ENCODE data around the gene ZNF629.

DNA sequence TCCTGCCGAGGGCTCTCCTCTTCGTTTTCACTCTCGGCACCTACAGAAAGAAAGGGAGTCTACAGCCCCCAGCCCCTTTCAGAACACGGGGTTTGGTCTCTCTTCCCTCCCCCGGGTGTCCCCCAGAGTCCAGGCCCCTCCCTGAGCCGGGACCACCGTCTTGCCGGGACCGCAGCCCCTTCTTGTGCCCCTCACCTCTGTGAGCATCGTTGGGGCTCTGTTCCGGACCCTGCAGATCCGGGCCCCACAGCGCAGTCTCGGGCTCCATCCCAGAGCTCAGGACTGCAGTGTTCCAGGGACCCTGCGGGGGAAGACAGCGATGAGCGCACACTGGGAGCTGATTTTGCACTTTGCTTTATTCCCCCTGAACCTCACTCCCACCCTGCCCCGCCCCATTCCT is 2.8 kb downstream of the ZNF629 start:
- no peak for TF ChIP-seq GATA3 (IDR thresholded peaks at IDR 0.05; ENCODE audit: low read depth, low read length)
- no peak for TF ChIP-seq GATA2 (IDR thresholded peaks at IDR 0.05; ENCODE audit: low read depth, low read length)
